HG03354 (cell line): ENCODE results near the gene GPBP1L1.
A peak's percentile ranks its signal among the peaks of the same experiment; 100 is the strongest.
"Not testable (repeated sequence)": the region's sequence is repeated elsewhere in the genome, so short reads cannot be mapped to it uniquely, and the experiment has no call there.

Source experiments
- ATAC-seq: cut with Tn5 transposase; IDR thresholded peaks from one replicate; pipeline ENCODE4 v1.9.1; 2021; ENCODE audit warnings: mild to moderate bottlenecking; ENCODE audit not compliant: unreplicated experiment, poor library complexity, severe bottlenecking

GPBP1L1 gene

DNA sequence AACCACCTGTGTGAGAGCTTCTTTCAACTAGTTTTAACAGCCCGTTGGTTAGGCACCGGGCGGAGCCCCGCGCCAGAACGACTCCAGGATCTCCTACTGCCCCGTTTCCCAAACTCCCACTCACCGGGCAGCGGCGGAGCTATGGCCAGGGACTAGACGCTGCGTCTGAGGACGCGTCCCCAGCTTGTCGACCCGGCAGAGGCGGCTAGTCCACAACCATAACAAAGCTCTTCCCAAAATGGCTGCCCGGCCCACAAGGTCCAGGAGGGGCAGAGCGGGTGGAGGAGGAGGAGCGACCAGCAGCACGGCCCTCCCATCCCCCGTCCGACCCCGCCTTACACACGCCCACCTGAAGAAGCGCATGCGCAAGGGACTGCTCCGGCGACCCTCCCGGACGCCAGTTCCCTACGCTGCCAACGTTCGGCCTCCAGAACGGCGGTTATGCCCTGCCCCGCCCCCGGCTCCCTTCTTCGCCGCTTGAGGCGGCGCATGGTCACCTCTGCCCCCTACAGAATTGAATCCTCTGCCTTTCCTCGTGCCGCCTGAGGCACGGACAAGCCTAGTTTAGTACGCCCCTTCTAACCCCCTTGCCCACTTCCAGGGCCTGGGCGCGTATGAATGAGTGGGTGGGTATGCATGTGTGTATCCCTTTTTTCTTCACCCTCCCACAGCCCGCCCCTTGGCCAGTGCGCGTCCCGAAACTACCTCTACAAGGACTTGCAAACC lies at the start of gene GPBP1L1:
Gene GPBP1L1, minus strand, starts transcription at position 246 of the 726 bp plus-strand sequence. CDS start 27,446 bp downstream, outside the sequence.
- ATAC-seq = peak; percentile 64

DNA sequence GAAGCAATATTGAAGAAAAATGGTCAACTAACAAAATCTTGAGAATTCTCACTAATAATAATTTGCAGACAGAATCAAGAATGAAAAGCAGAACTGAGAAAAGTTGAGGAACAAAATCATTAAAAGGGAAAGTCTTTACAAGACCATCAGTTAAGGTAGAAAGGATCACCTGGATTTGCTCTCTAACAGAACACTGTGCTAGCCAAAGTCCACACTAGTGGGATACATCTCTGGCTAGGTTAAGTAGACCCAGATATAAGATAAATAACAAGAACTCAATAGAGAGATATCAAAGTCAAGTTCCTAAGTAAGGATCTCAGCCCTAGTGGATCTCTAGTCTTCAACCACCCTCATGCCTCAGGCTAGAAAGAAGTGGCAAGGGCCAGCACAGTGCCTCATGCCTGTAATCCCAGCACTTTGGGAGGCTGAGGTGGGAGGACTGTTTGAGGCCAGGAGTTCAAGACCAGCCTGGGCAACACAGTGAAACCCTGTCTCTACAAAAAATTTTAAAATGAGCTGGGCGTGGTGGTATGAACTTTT lies 44.5 kb upstream of the GPBP1L1 start:
- no peak for ATAC-seq

GRCh38 chr1:45730075-45730779 lies 43.9 kb upstream of the GPBP1L1 start:
- no peak for ATAC-seq

DNA sequence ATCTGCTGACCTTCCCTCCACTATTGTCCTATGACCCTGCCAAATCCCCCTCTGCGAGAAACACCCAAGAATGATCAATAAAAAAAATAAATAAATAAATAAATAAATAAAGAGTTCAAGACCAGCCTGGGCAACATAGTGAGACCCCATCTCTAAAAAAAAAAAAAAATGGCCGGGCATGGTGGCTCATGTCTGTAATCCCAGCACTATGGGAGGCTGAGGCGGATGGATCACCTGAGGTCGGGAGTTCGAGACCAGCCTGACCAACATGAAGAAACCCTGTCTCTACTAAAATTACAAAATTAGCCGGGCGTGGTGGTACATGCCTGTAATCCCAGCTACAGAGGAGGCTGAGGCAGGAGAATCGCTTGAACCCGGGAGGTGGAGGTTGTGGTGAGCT lies 39.7 kb upstream of the GPBP1L1 start:
- not testable (repeated sequence) for ATAC-seq

- no peak for ATAC-seq
These were observed 37.1 kb upstream of the GPBP1L1 start for GRCh38 chr1:45723248-45723930.

- ATAC-seq = no peak
These were observed 36.5 kb upstream of the GPBP1L1 start for GRCh38 chr1:45722809-45723208.

GRCh38 chr1:45721207-45721606 lies 34.9 kb upstream of the GPBP1L1 start:
- ATAC-seq = no peak

- ATAC-seq = no peak
These were observed 32.0 kb upstream of the GPBP1L1 start for GRCh38 chr1:45718289-45718688.

- ATAC-seq = not testable (repeated sequence)
These were observed 31.1 kb upstream of the GPBP1L1 start for GRCh38 chr1:45717386-45717785.

- no peak for ATAC-seq
These were observed 30.4 kb upstream of the GPBP1L1 start for GRCh38 chr1:45716700-45717099.

GRCh38 chr1:45713711-45714110 lies 27.4 kb upstream of the GPBP1L1 start:
- no peak for ATAC-seq

GRCh38 chr1:45704637-45705036 lies 18.3 kb upstream of the GPBP1L1 start:
- ATAC-seq = no peak

DNA sequence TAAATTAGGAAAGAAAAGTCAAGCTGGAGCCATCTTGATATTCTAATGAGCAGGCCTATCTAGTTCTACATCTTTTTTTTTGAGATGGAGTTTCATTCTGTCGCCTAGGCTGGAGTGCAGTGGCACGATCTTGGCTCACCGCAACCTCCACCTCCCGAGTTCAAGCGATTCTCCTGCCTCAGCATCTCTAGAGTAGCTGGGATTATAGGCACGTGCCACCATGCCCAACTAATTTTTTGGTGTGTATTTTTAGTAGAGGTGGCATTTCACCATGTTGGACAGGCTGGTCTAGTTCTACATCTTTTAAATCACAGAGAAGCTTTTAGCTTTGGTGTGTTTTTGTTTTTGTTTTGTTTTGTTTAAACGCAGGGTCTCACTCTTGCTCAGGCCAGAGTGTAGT lies 8.5 kb upstream of the GPBP1L1 start:
- ATAC-seq = no peak

GRCh38 chr1:45693811-45694210 lies 7.5 kb upstream of the GPBP1L1 start:
- ATAC-seq = not testable (repeated sequence)

DNA sequence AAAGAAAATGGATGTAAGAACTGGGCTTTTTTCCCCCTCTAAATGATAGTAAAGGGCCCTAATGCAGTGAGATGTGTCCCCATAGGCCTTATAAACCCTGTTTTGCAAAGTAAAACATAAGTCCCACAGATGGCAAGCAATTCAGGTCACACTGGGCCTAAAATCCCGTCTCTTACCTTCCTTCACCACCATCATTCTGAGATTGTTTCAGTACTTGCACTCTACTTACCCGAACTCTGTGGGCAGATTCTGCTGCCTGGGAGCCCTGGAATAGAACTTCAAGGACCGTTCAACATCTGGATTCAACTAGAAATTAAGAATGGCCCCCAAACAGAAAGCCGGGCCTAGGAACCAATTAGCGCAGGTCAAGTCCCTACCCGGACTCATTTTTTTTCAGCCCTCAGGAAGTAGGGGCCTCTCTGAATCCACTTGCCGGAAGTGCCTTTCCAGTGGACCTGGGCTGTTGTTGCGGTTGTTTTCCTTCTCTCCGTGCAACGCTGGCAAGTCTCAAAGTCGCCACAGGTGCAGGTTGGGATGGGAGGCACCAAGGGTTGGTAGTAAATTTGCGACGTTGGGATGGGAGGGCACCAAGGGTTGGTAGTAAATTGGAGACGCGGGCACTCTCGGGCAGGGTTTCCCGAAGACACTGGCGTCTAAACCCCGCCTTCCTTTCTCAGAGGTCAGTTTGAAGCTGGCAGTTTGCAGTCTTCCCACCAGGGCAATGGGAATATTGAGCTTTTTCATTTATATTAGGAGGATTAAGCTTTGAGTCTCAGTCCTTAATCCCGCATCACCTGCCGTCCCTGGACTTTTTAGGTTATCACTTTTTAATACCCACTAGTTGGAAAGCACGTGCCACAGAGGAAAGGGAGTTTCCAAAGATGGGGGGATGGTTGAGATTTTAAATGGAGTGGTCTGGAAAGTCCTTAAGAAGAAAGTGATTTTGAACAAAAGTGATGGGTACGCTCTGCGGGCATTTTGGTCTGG lies 1.7 kb upstream of the GPBP1L1 start, which contains the start of gene TMEM69:
Gene TMEM69, plus strand, starts transcription at position 428 of the 987 bp plus-strand sequence. CDS start 2,888 bp downstream, outside the sequence.
- ATAC-seq = peak; percentile 23

GRCh38 chr1:45687014-45687753 lies 851 bp upstream of the GPBP1L1 start:
- peak; percentile 82 for ATAC-seq

DNA sequence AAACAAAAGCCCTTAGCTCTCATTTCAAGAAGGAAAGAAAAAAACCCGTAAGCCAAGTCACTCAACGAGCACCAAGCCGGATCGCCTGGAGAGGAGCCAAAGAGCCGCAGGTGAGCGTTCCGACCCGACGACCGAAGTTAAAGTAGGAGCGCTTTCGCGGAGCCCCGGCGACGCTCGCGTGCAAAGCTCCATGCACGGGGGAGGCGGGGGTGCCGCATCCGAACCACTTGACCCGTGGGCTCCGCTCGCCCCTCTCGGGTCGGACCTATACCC lies 382 bp downstream of the GPBP1L1 start:
- ATAC-seq = peak; percentile 18

- ATAC-seq = no peak
These were observed 872 bp downstream of the GPBP1L1 start for GRCh38 chr1:45685308-45686014.
